Trophoblast cell (in vitro differentiated cells and primary cell): ENCODE measurements around the gene SP4.

Experiments used
- DNase-seq, 2 donors: peaks; one replicate each; pipeline ENCODE4 v3.0.0-alpha.2; 2016
- H2AFZ ChIP-seq: 2 replicates; pipeline ENCODE4 v1.6.1; 2013; ENCODE audit warnings: low read length, moderate library complexity, mild to moderate bottlenecking; ENCODE audit not compliant: insufficient read depth, poor library complexity
- H2AK5ac ChIP-seq: 2 replicates; pipeline ENCODE4 v1.6.1; 2013; ENCODE audit warnings: mild to moderate bottlenecking, low read length
- H2BK120ac ChIP-seq: 2 replicates; pipeline ENCODE4 v1.6.1; 2013; ENCODE audit warnings: low read length, mild to moderate bottlenecking, moderate library complexity; ENCODE audit not compliant: insufficient read depth, poor library complexity
- H2BK12ac ChIP-seq: 2 replicates; pipeline ENCODE4 v1.6.1; 2013; ENCODE audit warnings: mild to moderate bottlenecking, low read length, moderate library complexity
- H2BK5ac ChIP-seq: 2 replicates; pipeline ENCODE4 v1.6.1; 2013; ENCODE audit warnings: low read length, low read depth, moderate library complexity, mild to moderate bottlenecking; ENCODE audit not compliant: poor library complexity
- H3K14ac ChIP-seq: 2 replicates; pipeline ENCODE4 v1.6.1; 2013; ENCODE audit warnings: mild to moderate bottlenecking, low read length
- H3K18ac ChIP-seq: 2 replicates; pipeline ENCODE4 v1.6.1; 2013; ENCODE audit warnings: mild to moderate bottlenecking, low read length
- H3K23ac ChIP-seq: 2 replicates; pipeline ENCODE4 v1.6.1; 2013; ENCODE audit warnings: low read length
- H3K27ac ChIP-seq: 2 replicates; pipeline ENCODE4 v1.5.1; 2013; ENCODE audit warnings: low read depth, mild to moderate bottlenecking, inconsistent platforms, low read length, moderate library complexity
- H3K27me3 ChIP-seq: 2 replicates; pipeline ENCODE4 v1.6.1; 2013; ENCODE audit warnings: inconsistent platforms, mild to moderate bottlenecking, low read length, moderate library complexity; ENCODE audit not compliant: insufficient read depth
- H3K36me3 ChIP-seq, 2 experiments: 1 replicate in 1 of 2; 2 replicates in 1 of 2; pipeline ENCODE4 v1.6.1; 2013; ENCODE audit warnings: low read length in 2 of 2, mild to moderate bottlenecking in 2 of 2, moderate library complexity in 1 of 2; ENCODE audit not compliant: insufficient read depth in 2 of 2, control insufficient read depth in 1 of 2
- H3K4ac ChIP-seq: 2 replicates; pipeline ENCODE4 v1.6.1; 2013; ENCODE audit warnings: low read depth, mild to moderate bottlenecking, low read length, moderate library complexity
- H3K4me1 ChIP-seq, 2 experiments: 1 replicate in 1 of 2; 2 replicates in 1 of 2; pipeline ENCODE4 v1.6.1; 2013; ENCODE audit warnings: low read length in 2 of 2, mild to moderate bottlenecking in 2 of 2, moderate library complexity in 1 of 2; ENCODE audit not compliant: insufficient read depth in 2 of 2, control insufficient read depth in 1 of 2
- H3K4me2 ChIP-seq: 2 replicates; pipeline ENCODE4 v1.6.1; 2013; ENCODE audit warnings: inconsistent platforms, mild to moderate bottlenecking, low read length, moderate library complexity
- H3K4me3 ChIP-seq: 2 replicates; pipeline ENCODE4 v1.5.1; 2013; ENCODE audit warnings: mild to moderate bottlenecking, low read depth, low read length, inconsistent platforms
- H3K79me1 ChIP-seq: one replicate; pipeline ENCODE4 v1.6.1; 2013; ENCODE audit warnings: low read length
- H3K79me2 ChIP-seq: 2 replicates; pipeline ENCODE4 v1.6.1; 2013; ENCODE audit warnings: low read length, mild to moderate bottlenecking; ENCODE audit not compliant: control insufficient read depth, insufficient read depth, poor library complexity
- H3K9ac ChIP-seq: 2 replicates; pipeline ENCODE4 v1.6.1; 2013; ENCODE audit warnings: mild to moderate bottlenecking, low read length
- H3K9me3 ChIP-seq: 2 replicates; pipeline ENCODE4 v1.6.1; 2013; ENCODE audit warnings: low read depth, mild to moderate bottlenecking, control low read depth, inconsistent platforms, low read length; ENCODE audit not compliant: insufficient read depth
- H4K12ac ChIP-seq: 2 replicates; pipeline ENCODE4 v1.6.1; 2013; ENCODE audit warnings: low read depth, mild to moderate bottlenecking, low read length, moderate library complexity
- H4K8ac ChIP-seq: 2 replicates; pipeline ENCODE4 v1.6.1; 2013; ENCODE audit warnings: low read depth, mild to moderate bottlenecking, low read length, moderate library complexity
- H4K91ac ChIP-seq: one replicate; pipeline ENCODE4 v1.6.1; 2013; ENCODE audit warnings: low read depth, mild to moderate bottlenecking, low read length, moderate library complexity
- WGBS: extraction: QIAGEN DNeasy Blood & Tissue Kit; methylation state at CpG from one replicate; pipeline ENCODE4 v1.1.7; 2013; ENCODE audit warnings: missing lambda C conversion rate; ENCODE audit not compliant: insufficient read length, insufficient coverage; ENCODE audit errors: extremely low coverage; 5-methylcytosine and 5-hydroxymethylcytosine counted together

Gene SP4

DNA sequence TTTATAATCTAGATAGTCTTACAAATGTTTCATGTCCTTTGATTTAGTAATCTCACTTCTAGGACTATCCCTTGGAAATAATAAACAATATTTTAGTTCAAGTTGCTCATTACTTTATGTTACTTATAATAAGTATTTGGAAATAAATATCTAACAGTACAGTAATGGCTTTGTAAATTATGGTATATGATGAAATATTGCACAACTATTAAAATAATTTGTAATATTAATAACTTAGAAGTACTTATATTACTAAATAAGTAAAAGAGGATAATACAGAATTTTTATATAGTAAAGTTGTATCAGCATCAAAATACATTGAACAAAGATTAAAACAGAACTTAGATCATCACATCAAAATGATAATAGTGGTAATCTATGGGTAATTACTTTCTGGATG lies 41.1 kb downstream of the SP4 start:
- Histone ChIP-seq H2AFZ (no peak overlapping the region), H4K12ac (no peak overlapping the region), H3K4ac (no peak overlapping the region), H2BK120ac (no peak overlapping the region), H3K18ac (no peak overlapping the region), H3K79me2 (no peaks in the 10 kb centered on the region), H4K91ac (no peak overlapping the region), H3K4me3 (no peak overlapping the region), H3K9ac (no peak overlapping the region), H3K27me3 (no peaks in the 10 kb centered on the region), H2AK5ac (no peak overlapping the region), H3K14ac (no peak overlapping the region), H3K4me2 (no peak overlapping the region), H3K23ac (no peak overlapping the region), H3K27ac (no peak overlapping the region), H3K79me1 (no peaks in the 10 kb centered on the region), H2BK12ac (no peak overlapping the region), H4K8ac (no peak overlapping the region), H3K36me3 (no peaks in the 10 kb centered on the region), H3K4me1 (peaks cover 0 to 2% of the 10 kb centered on the region in 2 experiments), H3K9me3 (no peaks in the 10 kb centered on the region), H2BK5ac (no peak overlapping the region)
- DNase-seq, result no peak

DNA sequence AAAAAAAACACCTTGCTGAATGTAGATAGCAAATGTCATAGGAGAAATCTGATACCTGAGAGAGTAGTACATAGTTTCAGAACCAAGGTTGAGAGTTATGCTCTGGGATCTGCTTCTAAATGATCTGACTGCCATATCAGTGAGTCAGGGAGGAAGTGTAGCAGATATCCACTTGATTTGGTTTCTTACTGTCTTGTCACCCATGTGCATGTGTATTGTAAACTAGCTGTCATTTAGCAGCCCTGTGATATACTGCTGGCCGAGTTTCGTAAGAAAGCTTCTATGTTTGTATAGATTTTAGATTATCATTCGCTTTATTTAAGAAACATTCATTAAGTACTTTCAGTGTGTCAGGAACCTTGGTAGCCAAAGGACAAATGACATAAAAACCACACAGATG lies 42.0 kb downstream of the SP4 start:
- Histone ChIP-seq H3K9ac (no peak overlapping the region), H2AFZ (no peak overlapping the region), H3K4ac (no peak overlapping the region), H3K18ac (no peak overlapping the region), H3K79me1 (no peaks in the 10 kb centered on the region), H3K36me3 (no peaks in the 10 kb centered on the region), H4K91ac (no peak overlapping the region), H2BK12ac (no peak overlapping the region), H4K8ac (no peak overlapping the region), H3K9me3 (no peaks in the 10 kb centered on the region), H3K4me2 (no peak overlapping the region), H4K12ac (no peak overlapping the region), H3K79me2 (no peaks in the 10 kb centered on the region), H2AK5ac (no peak overlapping the region), H3K4me1 (peaks cover 0 to 2% of the 10 kb centered on the region in 2 experiments), H2BK5ac (no peak overlapping the region), H3K23ac (no peak overlapping the region), H3K27me3 (no peaks in the 10 kb centered on the region), H2BK120ac (no peak overlapping the region), H3K4me3 (no peak overlapping the region), H3K27ac (no peak overlapping the region), H3K14ac (no peak overlapping the region)
- WGBS, result no CpG with 5 or more reads among the region's 3 CpGs
- DNase-seq, result no peak

GRCh38 chr7:21472029-21472428 lies 44.1 kb downstream of the SP4 start:
- no peak overlapping the region for H2AFZ ChIP-seq
- no peak overlapping the region for H3K23ac ChIP-seq
- no peaks in the 10 kb centered on the region for H3K79me2 ChIP-seq
- no peaks in the 10 kb centered on the region for H3K36me3 ChIP-seq
- no peak overlapping the region for H3K9ac ChIP-seq
- H4K8ac ChIP-seq, result no peak overlapping the region
- no peak overlapping the region for H3K14ac ChIP-seq
- no peak overlapping the region for H3K18ac ChIP-seq
- no peak overlapping the region for H4K12ac ChIP-seq
- no peak overlapping the region for H3K4ac ChIP-seq
- H4K91ac ChIP-seq, result no peak overlapping the region
- no peaks in the 10 kb centered on the region for H3K79me1 ChIP-seq
- peaks cover 0 to 2% of the 10 kb centered on the region in 2 experiments for H3K4me1 ChIP-seq
- no peak overlapping the region for H3K4me2 ChIP-seq
- H2BK12ac ChIP-seq, result no peak overlapping the region
- DNase-seq, result no peak
- no peak overlapping the region for H2BK5ac ChIP-seq
- H2AK5ac ChIP-seq, result no peak overlapping the region
- no peak overlapping the region for H3K27ac ChIP-seq
- H3K27me3 ChIP-seq, result no peaks in the 10 kb centered on the region
- no CpG with 5 or more reads among the region's 1 CpG for WGBS
- no peaks in the 10 kb centered on the region for H3K9me3 ChIP-seq
- H2BK120ac ChIP-seq, result no peak overlapping the region
- H3K4me3 ChIP-seq, result no peak overlapping the region

DNA sequence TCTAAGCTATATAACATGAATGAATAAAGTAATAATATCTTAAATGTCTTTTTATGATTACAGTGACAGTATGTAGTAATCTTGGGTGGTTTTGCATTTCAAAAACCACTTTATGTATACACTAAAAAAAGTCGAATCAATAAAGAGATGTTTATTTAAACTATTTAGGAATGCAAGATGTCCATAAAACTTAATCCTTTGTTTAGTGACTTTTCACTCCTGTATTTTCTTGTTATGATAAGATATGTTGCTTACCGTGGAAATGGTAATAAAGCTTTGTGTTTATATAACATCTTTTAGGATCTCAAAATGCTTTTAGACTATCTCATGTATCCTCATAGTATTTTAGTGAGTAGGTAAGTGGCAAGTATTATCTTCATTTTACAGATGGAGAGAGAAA lies 48.5 kb downstream of the SP4 start:
- Histone ChIP-seq H2AK5ac (no peak overlapping the region), H4K8ac (no peak overlapping the region), H4K12ac (no peak overlapping the region), H2BK5ac (no peak overlapping the region), H2BK12ac (no peak overlapping the region), H3K4me2 (no peak overlapping the region), H3K27ac (no peak overlapping the region), H3K18ac (no peak overlapping the region), H3K4me1 (no peaks in the 10 kb centered on the region), H3K23ac (no peak overlapping the region), H3K9ac (no peak overlapping the region), H3K36me3 (no peaks in the 10 kb centered on the region), H4K91ac (no peak overlapping the region), H3K79me2 (no peaks in the 10 kb centered on the region), H3K79me1 (no peaks in the 10 kb centered on the region), H2BK120ac (no peak overlapping the region), H3K9me3 (no peaks in the 10 kb centered on the region), H3K4me3 (no peak overlapping the region), H2AFZ (no peak overlapping the region), H3K14ac (no peak overlapping the region), H3K27me3 (no peaks in the 10 kb centered on the region), H3K4ac (no peak overlapping the region)
- DNase-seq, result no peak
- no CpG with 5 or more reads among the region's 2 CpGs for WGBS
